Activated T-cell treated with anti-CD3 and anti-CD28 coated beads, Interleukin-2, amount 50 U/mL, for 24 hours (primary cell): ENCODE measurements around the gene NMUR2.

Experiments used
- DNase-seq: peaks from one replicate; pipeline ENCODE4 v3.0.0-alpha.2; 2020
- H3K27ac Mint-ChIP-seq: 2 replicates; pipeline ENCODE4 v1.8.0; 2020; ENCODE audit warnings: mild to moderate bottlenecking, mixed read lengths
- H3K27me3 Mint-ChIP-seq: 2 replicates; pipeline ENCODE4 v1.8.0; 2020; ENCODE audit warnings: mixed read lengths
- H3K36me3 Mint-ChIP-seq: 2 replicates; pipeline ENCODE4 v1.8.0; 2020; ENCODE audit warnings: low read depth, mixed read lengths
- H3K4me1 Mint-ChIP-seq: 2 replicates; pipeline ENCODE4 v1.8.0; 2020; ENCODE audit warnings: low read depth, mixed read lengths
- H3K4me3 Mint-ChIP-seq: 2 replicates; pipeline ENCODE4 v1.8.0; 2020; ENCODE audit warnings: mild to moderate bottlenecking, moderate library complexity, mixed read lengths
- H3K9me3 Mint-ChIP-seq: 2 replicates; pipeline ENCODE4 v1.8.0; 2020; ENCODE audit warnings: mixed read lengths

Gene NMUR2, protein sequence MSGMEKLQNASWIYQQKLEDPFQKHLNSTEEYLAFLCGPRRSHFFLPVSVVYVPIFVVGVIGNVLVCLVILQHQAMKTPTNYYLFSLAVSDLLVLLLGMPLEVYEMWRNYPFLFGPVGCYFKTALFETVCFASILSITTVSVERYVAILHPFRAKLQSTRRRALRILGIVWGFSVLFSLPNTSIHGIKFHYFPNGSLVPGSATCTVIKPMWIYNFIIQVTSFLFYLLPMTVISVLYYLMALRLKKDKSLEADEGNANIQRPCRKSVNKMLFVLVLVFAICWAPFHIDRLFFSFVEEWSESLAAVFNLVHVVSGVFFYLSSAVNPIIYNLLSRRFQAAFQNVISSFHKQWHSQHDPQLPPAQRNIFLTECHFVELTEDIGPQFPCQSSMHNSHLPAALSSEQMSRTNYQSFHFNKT

DNA sequence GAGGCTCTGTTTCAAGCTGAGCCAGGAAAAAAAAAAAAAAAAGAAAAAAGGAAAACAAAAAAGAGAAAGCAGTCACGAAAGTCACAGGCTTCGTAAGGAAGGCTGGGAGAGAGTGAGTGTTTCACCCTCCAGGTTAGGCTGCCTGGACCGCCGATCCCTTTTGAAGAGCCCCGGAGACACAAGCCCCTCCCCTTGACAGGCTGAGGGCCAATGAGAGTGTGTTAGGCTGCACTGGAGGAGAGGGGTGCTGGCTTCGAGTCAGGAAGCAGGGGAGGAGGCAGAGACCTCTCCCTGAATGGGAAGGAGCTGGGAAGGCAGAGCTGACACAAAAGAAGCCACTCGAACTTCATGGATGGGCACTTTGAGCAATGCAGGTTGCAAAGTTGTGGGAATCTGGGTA, at the start of gene NMUR2:
Gene NMUR2, minus strand, starts transcription at position 135 of the 400 bp plus-strand sequence. CDS start 166 bp downstream, outside the sequence.
- Mint-ChIP-seq H3K4me1 (no peaks in the 10 kb centered on the region), H3K4me3 (no peak within 1 kb of the TSS), H3K9me3 (peaks cover 10% of the 10 kb centered on the region), H3K36me3 (no peaks in the 10 kb centered on the region), H3K27me3 (no peaks in the 10 kb centered on the region), H3K27ac (no peak within 1 kb of the TSS)
- DNase-seq: no peak

DNA sequence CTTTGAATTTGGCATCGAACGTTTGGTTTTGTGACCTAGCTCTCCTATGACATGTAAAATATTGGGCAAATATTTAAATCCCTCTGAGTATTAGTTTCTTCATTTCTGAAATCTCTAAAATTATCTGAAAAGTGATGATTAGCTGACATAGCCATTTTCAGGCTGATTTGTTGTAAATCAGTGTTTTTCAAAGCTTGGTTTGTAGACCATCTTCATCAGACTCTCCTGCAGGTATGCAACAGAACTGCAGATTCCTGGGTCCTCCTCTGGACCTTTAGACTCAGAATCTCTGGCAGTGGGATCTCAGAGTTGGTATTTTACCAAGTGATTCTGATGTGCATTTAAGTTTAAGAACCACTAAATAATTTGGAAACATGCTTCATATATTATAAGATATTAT, 38.9 kb upstream of the NMUR2 start:
- no peak for DNase-seq
- H3K9me3 Mint-ChIP-seq: no peaks in the 10 kb centered on the region
- H3K27ac Mint-ChIP-seq: no peak overlapping the region
- H3K36me3 Mint-ChIP-seq: no peaks in the 10 kb centered on the region
- no peaks in the 10 kb centered on the region for H3K27me3 Mint-ChIP-seq
- no peak overlapping the region for H3K4me3 Mint-ChIP-seq
- H3K4me1 Mint-ChIP-seq: no peaks in the 10 kb centered on the region

DNA sequence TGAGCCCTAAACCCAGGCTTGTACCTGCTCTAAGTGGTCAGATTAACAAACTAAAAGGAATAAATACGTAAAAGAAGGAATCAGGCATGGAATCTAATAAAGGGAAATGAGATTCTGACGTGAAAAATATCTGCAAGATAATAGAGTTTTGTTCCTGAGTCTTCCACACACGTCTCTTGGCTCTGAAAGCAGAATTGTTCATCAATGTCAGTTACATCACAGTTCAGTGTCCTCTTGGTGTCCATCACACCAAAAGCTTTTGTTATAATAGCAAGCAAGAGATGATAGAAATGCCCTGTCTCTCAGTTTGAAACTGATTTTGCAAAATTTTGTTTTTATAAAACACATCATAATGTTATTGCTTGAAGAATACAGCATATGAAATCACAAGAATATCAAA, 34.7 kb upstream of the NMUR2 start:
- H3K4me3 Mint-ChIP-seq: no peak overlapping the region
- DNase-seq: no peak
- H3K27ac Mint-ChIP-seq: no peak overlapping the region
- H3K9me3 Mint-ChIP-seq: no peaks in the 10 kb centered on the region
- H3K4me1 Mint-ChIP-seq: no peaks in the 10 kb centered on the region
- H3K27me3 Mint-ChIP-seq: no peaks in the 10 kb centered on the region
- no peaks in the 10 kb centered on the region for H3K36me3 Mint-ChIP-seq

DNA sequence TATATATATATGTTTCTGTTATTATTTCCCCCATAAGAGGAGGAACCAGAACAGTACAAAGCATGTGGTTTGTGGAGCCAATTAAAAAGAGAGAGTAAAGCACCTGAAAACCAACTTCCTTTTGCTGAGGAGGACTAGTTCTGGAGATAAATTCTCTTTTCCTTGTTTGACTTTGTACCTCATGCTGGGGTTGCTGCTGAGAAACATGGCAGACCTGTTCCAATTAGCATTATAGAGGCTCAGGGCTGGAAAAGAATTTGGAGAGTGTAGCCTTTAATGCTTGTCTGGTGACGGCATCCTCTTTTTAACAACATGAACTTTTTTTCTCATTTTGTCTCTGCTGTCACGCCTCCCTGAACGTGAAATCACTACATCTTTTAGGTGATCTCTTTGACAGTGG, 32.8 kb upstream of the NMUR2 start:
- H3K36me3 Mint-ChIP-seq: no peaks in the 10 kb centered on the region
- no peaks in the 10 kb centered on the region for H3K4me1 Mint-ChIP-seq
- no peak for DNase-seq
- H3K27ac Mint-ChIP-seq: no peak overlapping the region
- H3K4me3 Mint-ChIP-seq: no peak overlapping the region
- H3K9me3 Mint-ChIP-seq: no peaks in the 10 kb centered on the region
- H3K27me3 Mint-ChIP-seq: no peaks in the 10 kb centered on the region

DNA sequence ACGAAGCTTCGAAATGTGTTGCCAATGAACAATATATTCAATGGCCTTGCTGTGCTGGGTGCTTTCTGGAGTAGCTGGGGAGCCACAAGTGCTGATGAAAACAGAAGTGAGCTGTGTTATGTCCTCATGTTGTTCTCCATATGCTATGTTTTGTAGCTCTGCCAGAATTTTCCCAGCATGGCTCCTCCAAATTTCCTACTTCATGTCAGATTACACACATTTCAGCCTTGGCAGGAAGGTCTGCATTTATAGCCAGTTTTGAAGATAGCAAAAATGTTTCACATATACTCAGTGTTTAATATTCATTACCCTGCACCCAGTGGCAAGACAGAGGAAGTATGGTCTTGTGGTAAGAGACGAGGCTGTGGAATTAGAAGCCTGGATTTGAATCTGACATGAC, 22.6 kb upstream of the NMUR2 start:
- no peak for DNase-seq
- Mint-ChIP-seq H3K27ac (no peak overlapping the region), H3K27me3 (no peaks in the 10 kb centered on the region), H3K4me1 (no peaks in the 10 kb centered on the region), H3K4me3 (no peak overlapping the region), H3K9me3 (no peaks in the 10 kb centered on the region), H3K36me3 (no peaks in the 10 kb centered on the region)

DNA sequence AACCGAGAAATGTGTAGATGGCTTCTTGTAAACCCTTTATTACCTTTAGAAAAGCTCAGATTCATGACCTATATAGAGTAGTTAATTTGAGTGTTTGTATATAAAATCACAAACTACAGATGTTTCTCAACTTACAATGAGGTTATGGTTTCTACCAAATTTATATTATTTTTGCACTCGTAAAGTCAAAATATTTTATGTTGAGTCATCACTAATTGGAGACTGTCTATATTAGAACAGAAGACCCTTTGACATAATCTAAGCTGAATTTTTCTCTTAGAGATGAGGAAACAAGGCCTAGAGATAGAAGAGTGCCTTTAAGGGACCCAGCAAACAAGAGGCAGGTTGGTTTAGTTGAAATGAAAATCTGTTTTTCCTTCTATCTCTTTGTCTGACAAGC, 20.0 kb upstream of the NMUR2 start:
- DNase-seq: no peak
- Mint-ChIP-seq H3K27me3 (no peaks in the 10 kb centered on the region), H3K9me3 (no peaks in the 10 kb centered on the region), H3K36me3 (no peaks in the 10 kb centered on the region), H3K27ac (no peak overlapping the region), H3K4me1 (no peaks in the 10 kb centered on the region), H3K4me3 (no peak overlapping the region)

DNA sequence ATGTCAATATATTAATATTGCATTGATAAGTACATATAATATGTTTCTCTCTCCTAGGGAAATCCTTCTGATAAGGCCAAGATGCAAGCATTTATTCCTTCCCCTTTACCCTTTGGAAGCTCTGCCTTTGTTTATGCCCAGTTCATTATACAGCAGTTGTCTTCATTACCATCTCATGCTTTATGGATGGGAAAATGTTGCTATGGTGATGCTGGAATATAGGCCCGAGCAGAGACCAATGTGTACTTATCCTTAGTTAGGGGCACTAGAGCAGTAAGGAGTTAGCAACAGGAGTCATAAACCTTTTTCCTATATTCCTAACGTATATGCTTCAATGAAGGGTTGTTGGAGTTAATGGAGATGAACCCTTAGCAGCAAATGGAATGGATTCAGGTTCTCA, 19.4 kb upstream of the NMUR2 start:
- no peaks in the 10 kb centered on the region for H3K9me3 Mint-ChIP-seq
- no peak overlapping the region for H3K27ac Mint-ChIP-seq
- H3K36me3 Mint-ChIP-seq: no peaks in the 10 kb centered on the region
- H3K4me1 Mint-ChIP-seq: no peaks in the 10 kb centered on the region
- H3K27me3 Mint-ChIP-seq: no peaks in the 10 kb centered on the region
- H3K4me3 Mint-ChIP-seq: no peak overlapping the region
- DNase-seq: no peak

DNA sequence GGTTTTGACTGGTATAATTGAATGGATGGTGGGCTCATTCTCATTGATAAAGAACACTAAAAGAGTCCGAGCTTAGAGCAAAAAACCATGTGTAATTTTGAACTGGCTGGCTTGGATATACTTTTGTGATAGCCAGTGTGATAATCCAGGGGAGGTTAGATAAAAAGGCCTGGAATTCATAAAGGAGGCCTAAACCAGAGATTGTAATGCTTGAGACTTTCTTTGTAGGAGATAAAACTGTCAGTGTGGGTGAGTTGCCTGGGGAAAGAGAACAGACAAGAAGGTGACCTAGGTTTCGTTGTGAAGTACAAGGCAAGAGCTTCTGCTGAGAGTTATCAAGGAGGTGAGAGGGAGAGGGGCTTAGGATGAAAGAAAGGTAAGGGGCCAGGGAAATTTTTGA, 17.0 kb upstream of the NMUR2 start:
- Mint-ChIP-seq H3K4me1 (no peaks in the 10 kb centered on the region), H3K36me3 (no peaks in the 10 kb centered on the region), H3K4me3 (no peak overlapping the region), H3K9me3 (no peaks in the 10 kb centered on the region), H3K27ac (no peak overlapping the region), H3K27me3 (no peaks in the 10 kb centered on the region)
- DNase-seq: no peak

DNA sequence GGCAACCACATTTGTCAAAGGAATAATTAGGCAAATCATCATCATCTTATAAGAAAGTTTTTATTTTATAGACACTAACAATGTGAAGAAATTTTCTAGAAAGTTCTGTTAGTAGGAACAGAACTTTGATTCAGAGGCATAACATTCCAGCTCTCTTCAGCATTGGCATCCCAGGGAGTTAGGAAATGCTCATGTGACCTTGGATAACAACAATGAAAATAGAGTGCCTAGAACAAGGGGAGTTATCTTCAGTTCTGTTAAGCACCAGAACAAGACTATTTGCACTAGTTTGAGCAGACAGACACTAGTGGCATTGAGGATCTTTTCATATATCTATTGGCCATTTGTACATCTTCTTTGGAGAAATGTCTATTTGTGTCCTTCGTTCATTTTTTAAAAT, 7.0 kb upstream of the NMUR2 start:
- H3K36me3 Mint-ChIP-seq: no peaks in the 10 kb centered on the region
- no peaks in the 10 kb centered on the region for H3K4me1 Mint-ChIP-seq
- H3K27me3 Mint-ChIP-seq: peaks cover 3% of the 10 kb centered on the region

DNA sequence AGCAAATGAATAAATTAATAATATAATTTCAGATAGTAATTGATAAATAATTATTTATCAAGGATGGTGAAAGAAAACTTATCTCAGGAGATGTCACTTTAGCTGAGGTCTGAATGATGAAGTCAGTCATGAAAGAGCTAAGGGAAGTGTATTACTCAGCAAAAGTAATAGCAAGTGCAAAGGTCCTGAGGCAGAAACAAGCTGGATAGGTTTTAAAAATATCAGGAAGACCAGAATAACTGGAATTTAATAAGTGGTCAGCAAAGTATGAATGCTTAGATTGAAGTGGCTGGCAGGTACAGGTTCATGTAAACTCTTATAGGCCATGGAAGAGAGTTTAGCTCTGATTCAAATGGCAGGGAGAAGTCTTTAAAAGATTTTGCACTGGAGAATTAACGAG, 1.0 kb upstream of the NMUR2 start:
- Mint-ChIP-seq H3K27ac (no peak overlapping the region), H3K4me1 (no peaks in the 10 kb centered on the region), H3K27me3 (peaks cover under 1% of the 10 kb centered on the region), H3K9me3 (peaks cover 10% of the 10 kb centered on the region), H3K36me3 (no peaks in the 10 kb centered on the region), H3K4me3 (no peak overlapping the region)
- no peak for DNase-seq

More for the DNA sequence above, 7.0 kb upstream of the NMUR2 start:
- H3K9me3 Mint-ChIP-seq: peaks cover 10% of the 10 kb centered on the region
- no peak for DNase-seq
- H3K4me3 Mint-ChIP-seq: no peak overlapping the region
- no peak overlapping the region for H3K27ac Mint-ChIP-seq

DNA sequence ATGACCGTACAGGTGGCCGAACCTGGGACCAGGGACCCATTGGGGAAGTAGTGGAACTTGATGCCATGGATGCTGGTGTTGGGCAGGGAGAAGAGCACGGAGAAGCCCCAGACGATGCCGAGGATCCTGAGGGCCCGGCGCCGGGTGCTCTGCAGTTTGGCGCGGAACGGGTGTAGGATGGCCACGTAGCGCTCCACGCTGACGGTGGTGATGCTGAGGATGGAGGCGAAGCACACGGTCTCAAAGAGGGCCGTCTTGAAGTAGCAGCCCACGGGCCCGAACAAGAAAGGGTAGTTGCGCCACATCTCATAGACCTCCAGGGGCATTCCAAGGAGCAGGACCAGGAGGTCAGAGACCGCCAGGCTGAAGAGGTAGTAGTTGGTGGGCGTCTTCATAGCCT, 585 bp downstream of the NMUR2 start:
- Mint-ChIP-seq H3K9me3 (peaks cover 10% of the 10 kb centered on the region), H3K27me3 (no peaks in the 10 kb centered on the region), H3K4me3 (no peak overlapping the region), H3K4me1 (no peaks in the 10 kb centered on the region), H3K27ac (no peak overlapping the region), H3K36me3 (no peaks in the 10 kb centered on the region)
- no peak for DNase-seq

DNA sequence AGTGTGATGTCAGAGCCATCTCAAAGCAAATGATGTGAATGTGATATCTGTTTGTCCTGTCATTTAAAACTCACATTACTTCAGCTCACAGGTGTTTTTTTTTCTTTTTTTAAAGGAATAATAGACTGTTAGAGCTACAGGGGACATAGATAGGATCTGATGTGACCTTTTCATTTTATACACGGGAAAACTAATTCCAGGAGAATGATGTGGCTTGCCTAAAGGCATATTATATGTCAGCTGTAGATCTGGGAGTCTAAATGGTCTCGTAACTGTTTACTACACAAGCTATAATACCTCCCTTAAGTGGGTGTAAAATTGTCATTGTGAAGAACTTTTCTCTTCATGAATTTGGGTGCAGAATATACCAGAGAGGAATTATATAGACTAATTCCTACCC, 2.0 kb downstream of the NMUR2 start:
- Mint-ChIP-seq H3K4me1 (no peaks in the 10 kb centered on the region), H3K4me3 (no peak overlapping the region), H3K36me3 (no peaks in the 10 kb centered on the region), H3K27ac (no peak overlapping the region), H3K27me3 (no peaks in the 10 kb centered on the region), H3K9me3 (no peaks in the 10 kb centered on the region)
- DNase-seq: no peak

DNA sequence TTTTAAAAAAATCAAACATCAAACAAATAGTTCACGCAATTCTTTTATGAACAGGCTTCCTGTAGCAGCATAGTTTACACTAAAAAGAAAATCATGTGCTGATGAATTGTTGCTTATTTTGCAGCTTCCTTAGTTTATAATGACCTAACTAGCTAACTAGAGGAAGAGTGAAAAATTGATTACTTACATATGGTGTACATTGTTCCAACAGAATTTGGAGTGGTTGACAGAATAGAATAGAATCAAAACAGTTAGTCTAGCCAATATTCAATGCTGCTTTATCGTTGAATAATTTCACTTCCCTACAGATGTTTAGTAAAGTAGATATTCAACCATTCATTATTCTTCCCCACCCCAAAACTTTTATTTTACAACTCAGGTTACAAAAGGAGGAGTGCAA, 4.2 kb downstream of the NMUR2 start:
- no peaks in the 10 kb centered on the region for H3K27me3 Mint-ChIP-seq
- H3K27ac Mint-ChIP-seq: no peak overlapping the region
- H3K4me3 Mint-ChIP-seq: no peak overlapping the region

DNA sequence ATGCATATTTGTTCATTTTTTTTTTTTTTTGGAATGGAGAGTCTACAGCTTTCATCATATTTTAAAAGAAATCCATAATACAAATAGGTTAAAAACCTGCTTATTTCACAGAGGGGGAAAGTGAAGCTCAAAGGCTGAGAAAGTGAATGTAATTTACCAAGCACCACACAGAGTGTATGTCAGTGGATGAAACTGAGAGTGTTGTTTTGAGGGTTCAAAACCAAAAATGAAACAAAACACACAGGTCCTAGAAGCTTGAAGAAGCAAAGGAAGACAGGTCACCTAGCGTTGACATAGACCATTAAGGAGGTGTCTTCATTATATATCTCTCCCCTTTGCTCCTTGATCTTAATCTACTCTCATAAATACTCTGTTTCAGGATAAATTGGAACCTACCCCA, 7.5 kb downstream of the NMUR2 start:
- Mint-ChIP-seq H3K4me1 (no peaks in the 10 kb centered on the region), H3K4me3 (no peak overlapping the region), H3K27me3 (no peaks in the 10 kb centered on the region), H3K27ac (no peak overlapping the region), H3K36me3 (no peaks in the 10 kb centered on the region), H3K9me3 (no peaks in the 10 kb centered on the region)
- DNase-seq: no peak

More for the DNA sequence above, 4.2 kb downstream of the NMUR2 start:
- Mint-ChIP-seq H3K36me3 (no peaks in the 10 kb centered on the region), H3K4me1 (no peaks in the 10 kb centered on the region), H3K9me3 (no peaks in the 10 kb centered on the region)
- DNase-seq: no peak

DNA sequence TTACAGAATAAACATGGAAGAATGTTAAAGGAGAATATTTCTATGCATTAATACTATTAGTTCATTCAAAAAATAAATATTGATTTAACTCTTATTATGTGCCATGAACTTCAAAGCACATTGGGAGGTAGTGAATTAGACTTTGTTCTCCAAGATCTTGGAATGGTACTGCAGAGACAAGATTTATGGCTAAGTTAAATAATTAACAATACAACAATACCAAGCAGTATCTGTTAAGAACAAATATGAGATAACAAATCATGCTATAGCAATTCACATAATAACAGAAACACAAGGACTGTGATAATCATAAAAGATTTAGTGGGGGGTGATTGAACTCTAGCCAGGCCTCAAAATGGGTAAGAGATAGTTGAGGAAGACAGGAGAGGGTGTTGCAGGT, 11.6 kb downstream of the NMUR2 start:
- no peaks in the 10 kb centered on the region for H3K4me1 Mint-ChIP-seq
- DNase-seq: no peak
- H3K9me3 Mint-ChIP-seq: peaks cover 8% of the 10 kb centered on the region
- no peaks in the 10 kb centered on the region for H3K27me3 Mint-ChIP-seq
- H3K36me3 Mint-ChIP-seq: no peaks in the 10 kb centered on the region
- H3K27ac Mint-ChIP-seq: no peak overlapping the region
- no peak overlapping the region for H3K4me3 Mint-ChIP-seq
